ENCODE data around the gene STARD3.

The STARD3 gene

GRCh38 chr17:39652587-39653315 lies 15.8 kb downstream of the STARD3 start:
- DNase-seq (ENCODE audit: low spot score): no peak

GRCh38 chr17:39653316-39653661 lies 16.3 kb downstream of the STARD3 start:
- DNase-seq (ENCODE audit: low spot score): no peak
- TF ChIP-seq CTCF (IDR thresholded peaks at IDR 0.05; ENCODE audit: extremely low read depth, missing control alignments): no peak

More at GRCh38 chr17:39652587-39653315, 15.8 kb downstream of the STARD3 start:
- no peak for TF ChIP-seq CTCF (IDR thresholded peaks at IDR 0.05; ENCODE audit: extremely low read depth, missing control alignments)

GRCh38 chr17:39653662-39654331 lies 16.9 kb downstream of the STARD3 start:
- peak; percentile 91 for DNase-seq (ENCODE audit: low spot score)
- TF ChIP-seq CTCF (IDR thresholded peaks at IDR 0.05; ENCODE audit: extremely low read depth, missing control alignments): peak; percentile 84

GRCh38 chr17:39655105-39655504 lies 18.2 kb downstream of the STARD3 start:
- no peak for TF ChIP-seq CTCF (IDR thresholded peaks at IDR 0.05; ENCODE audit: extremely low read depth, missing control alignments)
- no peak for DNase-seq (ENCODE audit: low spot score)

GRCh38 chr17:39658346-39658745 lies 21.4 kb downstream of the STARD3 start:
- TF ChIP-seq CTCF (IDR thresholded peaks at IDR 0.05; ENCODE audit: extremely low read depth, missing control alignments): no peak
- no peak for DNase-seq (ENCODE audit: low spot score)

- no peak for TF ChIP-seq CTCF (IDR thresholded peaks at IDR 0.05; ENCODE audit: extremely low read depth, missing control alignments)
- DNase-seq (ENCODE audit: low spot score): no peak
Observed at GRCh38 chr17:39658760-39659159, 21.8 kb downstream of the STARD3 start.

GRCh38 chr17:39659279-39660010 lies 22.5 kb downstream of the STARD3 start:
- DNase-seq (ENCODE audit: low spot score): no peak
- no peak for TF ChIP-seq CTCF (IDR thresholded peaks at IDR 0.05; ENCODE audit: extremely low read depth, missing control alignments)
